MM.1S (cell line): ENCODE results near the gene ANKLE2.
"Not testable (repeated sequence)": the region's sequence is repeated elsewhere in the genome, so short reads cannot be mapped to it uniquely, and the experiment has no call there.

Experiments used
- DNase-seq: peaks from one replicate; pipeline ENCODE4 v3.0.0-alpha.2; 2015
- H2AFZ ChIP-seq: fragments of 300-600 bp; sonication (generic); 2 replicates; pipeline ENCODE4 v1.6.0; 2016; ENCODE audit warnings: antibody characterized with exemption, low read length
- H3F3A ChIP-seq: fragments of 300-600 bp; sonication (generic); 2 replicates; pipeline ENCODE4 v1.6.1; 2016; ENCODE audit warnings: mild to moderate bottlenecking, antibody characterized with exemption, low read length, moderate library complexity, mixed read lengths; ENCODE audit not compliant: insufficient read depth
- H3K27ac ChIP-seq: fragments of 300-600 bp; sonication (generic); 2 replicates; pipeline ENCODE4 v1.5.1; 2016; ENCODE audit warnings: mild to moderate bottlenecking, low read length
- H3K27me3 ChIP-seq: fragments of 300-600 bp; sonication (generic); replicated peaks from 2 replicates; pipeline ENCODE4 v1.6.0; 2016; ENCODE audit warnings: low read length; ENCODE audit not compliant: insufficient read depth
- H3K36me3 ChIP-seq: fragments of 300-600 bp; sonication (generic); replicated peaks from 2 replicates; pipeline ENCODE4 v1.6.1; 2016; ENCODE audit warnings: mild to moderate bottlenecking, low read length, mixed read lengths; ENCODE audit not compliant: insufficient read depth
- H3K4me1 ChIP-seq: fragments of 300-600 bp; sonication (generic); 2 replicates; pipeline ENCODE4 v1.6.1; 2016; ENCODE audit warnings: low read length, mixed read lengths
- H3K4me2 ChIP-seq: fragments of 300-600 bp; sonication (generic); 2 replicates; pipeline ENCODE4 v1.6.0; 2016; ENCODE audit warnings: low read depth, low read length
- H3K4me3 ChIP-seq: fragments of 300-600 bp; sonication (generic); 2 replicates; pipeline ENCODE4 v1.5.1; 2016; ENCODE audit warnings: low read length, mixed read lengths
- H3K79me2 ChIP-seq: fragments of 300-600 bp; sonication (generic); 2 replicates; pipeline ENCODE4 v1.6.1; 2016; ENCODE audit warnings: mixed run types, low read length, mixed read lengths
- H3K9ac ChIP-seq: fragments of 300-600 bp; sonication (generic); 2 replicates; pipeline ENCODE4 v1.6.1; 2016; ENCODE audit warnings: low read length, mixed read lengths
- H3K9me2 ChIP-seq: fragments of 300-600 bp; sonication (generic); replicated peaks from 2 replicates; pipeline ENCODE4 v1.6.1; 2016; ENCODE audit warnings: mild to moderate bottlenecking, low read length, mixed read lengths; ENCODE audit not compliant: insufficient read depth
- H3K9me3 ChIP-seq: fragments of 300-600 bp; sonication (generic); replicated peaks from 2 replicates; pipeline ENCODE4 v1.6.1; 2016; ENCODE audit warnings: mild to moderate bottlenecking, low read length, mixed read lengths; ENCODE audit not compliant: insufficient read depth
- H4K20me1 ChIP-seq: fragments of 300-600 bp; sonication (generic); 2 replicates; pipeline ENCODE4 v1.6.1; 2016; ENCODE audit warnings: mild to moderate bottlenecking, low read length, moderate library complexity, mixed read lengths; ENCODE audit not compliant: insufficient read depth
- CTCF ChIP-seq: fragments of 300-600 bp; sonication (generic); IDR thresholded peaks from 2 replicates; pipeline ENCODE4 v1.5.1; 2016; ENCODE audit warnings: antibody characterized with exemption, low read length, mixed read lengths
- EZH2 ChIP-seq: fragments of 300-600 bp; sonication (generic); optimal IDR thresholded peaks from 2 replicates; pipeline ENCODE3; 2017; ENCODE audit warnings: low read depth, mild to moderate bottlenecking, antibody characterized with exemption, low read length, mixed read lengths
- EZH2phosphoT487 ChIP-seq: fragments of 300-600 bp; sonication (generic); IDR thresholded peaks from 2 replicates; pipeline ENCODE4 v1.6.1; 2018; ENCODE audit warnings: antibody characterized with exemption, low read length

The ANKLE2 gene

GRCh38 chr12:132700212-132700822 is 61.3 kb downstream of the ANKLE2 start:
- no peak overlapping the region for H3K4me3 ChIP-seq
- H3K9me3 ChIP-seq: no peaks in the 10 kb centered on the region
- H3K4me1 ChIP-seq: no peaks in the 10 kb centered on the region
- no peak overlapping the region for H3K27ac ChIP-seq
- no peak overlapping the region for H2AFZ ChIP-seq
- no peak for DNase-seq
- no peaks in the 10 kb centered on the region for H3F3A ChIP-seq
- H3K36me3 ChIP-seq: no peaks in the 10 kb centered on the region
- H4K20me1 ChIP-seq: no peaks in the 10 kb centered on the region
- no peaks in the 10 kb centered on the region for H3K9me2 ChIP-seq
- TF ChIP-seq EZH2 (no peak), EZH2phosphoT487 (no peak), CTCF (no peak)
- H3K27me3 ChIP-seq: no peaks in the 10 kb centered on the region
- H3K9ac ChIP-seq: no peak overlapping the region
- H3K79me2 ChIP-seq: no peaks in the 10 kb centered on the region
- no peak overlapping the region for H3K4me2 ChIP-seq

- Histone ChIP-seq H3K4me1 (no peaks in the 10 kb centered on the region), H3K79me2 (no peaks in the 10 kb centered on the region), H2AFZ (no peak overlapping the region), H3K9me3 (no peaks in the 10 kb centered on the region), H3K36me3 (no peaks in the 10 kb centered on the region), H3K27me3 (no peaks in the 10 kb centered on the region), H3K27ac (no peak overlapping the region), H3K4me2 (no peak overlapping the region), H3K9me2 (no peaks in the 10 kb centered on the region), H3F3A (no peaks in the 10 kb centered on the region), H3K4me3 (no peak overlapping the region), H4K20me1 (no peaks in the 10 kb centered on the region), H3K9ac (no peak overlapping the region)
- TF ChIP-seq CTCF (no peak), EZH2 (no peak)
- no peak for DNase-seq
Measured at GRCh38 chr12:132698341-132698740, 63.3 kb downstream of the ANKLE2 start.

GRCh38 chr12:132695431-132695830 is 66.2 kb downstream of the ANKLE2 start:
- Histone ChIP-seq H3K4me3 (no peak overlapping the region), H3K9ac (no peak overlapping the region), H3K27me3 (no peaks in the 10 kb centered on the region), H3K36me3 (no peaks in the 10 kb centered on the region), H2AFZ (no peak overlapping the region), H3K4me2 (no peak overlapping the region), H3F3A (no peaks in the 10 kb centered on the region), H3K79me2 (no peaks in the 10 kb centered on the region), H3K4me1 (no peaks in the 10 kb centered on the region), H3K9me3 (no peaks in the 10 kb centered on the region), H3K9me2 (no peaks in the 10 kb centered on the region), H3K27ac (no peak overlapping the region), H4K20me1 (no peaks in the 10 kb centered on the region)
- DNase-seq: no peak
- TF ChIP-seq CTCF (no peak), EZH2 (no peak), EZH2phosphoT487 (no peak)

GRCh38 chr12:132694888-132695287 is 66.7 kb downstream of the ANKLE2 start:
- H3K79me2 ChIP-seq, H3F3A ChIP-seq, H3K4me2 ChIP-seq, H3K9ac ChIP-seq, H3K9me3 ChIP-seq, DNase-seq, H3K9me2 ChIP-seq, H2AFZ ChIP-seq, H3K4me1 ChIP-seq, H3K27ac ChIP-seq, H3K4me3 ChIP-seq, H3K36me3 ChIP-seq, H4K20me1 ChIP-seq, H3K27me3 ChIP-seq: not testable (repeated sequence)

- not testable (repeated sequence) for H2AFZ ChIP-seq, H3K36me3 ChIP-seq, DNase-seq, H3K4me1 ChIP-seq, H3K79me2 ChIP-seq, H3K9ac ChIP-seq, H3K4me2 ChIP-seq, H3F3A ChIP-seq, H3K27ac ChIP-seq, H3K9me2 ChIP-seq, H3K9me3 ChIP-seq, H4K20me1 ChIP-seq, H3K4me3 ChIP-seq, H3K27me3 ChIP-seq
Measured at GRCh38 chr12:132692030-132692429, 69.6 kb downstream of the ANKLE2 start.
